HG03432 (cell line): ENCODE measurements around the gene OR8G1.
A peak's percentile ranks its signal among the peaks of the same experiment; 100 is the strongest.
"Not testable (repeated sequence)": the region's sequence is repeated elsewhere in the genome, so short reads cannot be mapped to it uniquely, and the experiment has no call there.

Source experiments
- ATAC-seq: cut with Tn5 transposase; IDR thresholded peaks from one replicate; pipeline ENCODE4 v1.9.1; 2021; ENCODE audit warnings: mild to moderate bottlenecking, moderate library complexity; ENCODE audit not compliant: unreplicated experiment

OR8G1 gene

DNA sequence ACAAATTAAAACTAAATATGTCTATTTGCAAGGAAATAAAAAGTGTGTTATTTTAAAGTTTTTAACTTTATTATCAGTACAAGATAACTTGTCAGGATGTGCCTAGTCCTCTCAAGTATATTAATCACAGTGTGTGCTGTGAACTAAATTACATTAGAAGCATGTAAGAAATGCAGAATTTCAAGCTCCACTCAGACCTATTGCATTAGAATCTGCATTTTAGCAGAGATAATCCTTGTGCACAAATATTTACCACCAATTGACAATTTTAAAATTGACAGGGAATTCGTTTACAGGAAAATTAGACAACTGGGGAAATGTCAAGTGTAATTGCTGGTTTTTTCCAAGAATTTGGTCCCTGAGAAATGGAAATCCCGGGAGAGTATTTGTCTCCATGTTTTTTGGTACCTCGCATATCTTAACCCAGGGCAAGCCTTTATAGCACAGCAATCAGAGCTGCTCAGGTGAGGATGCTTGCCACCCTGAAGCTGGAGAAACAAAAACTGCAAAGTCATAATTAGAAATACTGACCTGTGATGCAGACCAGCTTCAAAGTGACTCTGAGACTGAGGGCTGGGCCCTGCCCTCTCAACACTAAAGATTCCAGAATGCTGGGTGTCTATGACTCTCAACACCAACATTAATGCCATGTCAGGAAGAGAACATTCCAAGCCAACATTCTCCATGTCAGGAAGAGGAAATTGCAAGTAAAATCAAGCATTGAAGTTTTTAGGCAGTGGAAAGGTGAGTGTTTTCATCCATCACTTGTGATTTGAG lies at the start of gene OR8G1:
OR8G1 (plus strand) TSS at position 475 of the 777 bp plus-strand sequence. CDS start 8,581 bp downstream, outside the sequence.
- no peak for ATAC-seq

DNA sequence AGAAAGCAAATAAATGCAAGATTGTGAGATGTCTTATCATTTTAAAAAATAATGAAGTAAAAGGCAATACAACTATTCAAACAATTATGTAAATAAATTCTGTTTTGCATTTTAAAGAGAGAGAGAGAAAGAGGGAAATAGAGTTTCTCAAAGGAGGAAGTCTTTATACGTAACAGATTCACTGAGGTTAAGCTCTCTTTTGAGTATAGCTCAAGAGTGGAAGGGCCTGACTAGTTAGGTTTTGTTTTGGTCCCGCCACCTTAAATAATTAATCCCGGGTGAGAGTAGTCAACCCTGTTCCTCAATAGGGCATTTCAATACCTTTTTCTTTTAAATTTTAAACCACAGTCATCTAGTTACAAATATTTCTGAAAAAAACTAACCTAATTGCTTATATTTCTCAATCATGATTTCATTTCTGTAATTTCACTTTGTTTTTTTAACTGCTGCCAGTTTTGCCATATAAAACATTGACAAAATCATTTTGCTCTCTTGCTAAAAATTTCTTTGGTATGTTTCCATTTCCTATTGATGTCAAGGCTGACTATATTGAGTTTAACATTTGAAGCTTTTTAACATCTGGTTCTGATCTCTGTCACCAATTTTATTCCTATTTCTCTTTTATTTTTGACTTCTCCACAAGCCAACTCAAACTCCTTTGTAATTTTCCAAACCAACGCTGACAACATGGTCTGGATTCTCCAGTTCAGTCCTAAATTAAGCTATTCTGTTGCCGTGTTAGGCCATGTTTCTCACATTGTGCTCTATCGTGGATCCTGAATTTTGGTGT lies 47.5 kb upstream of the OR8G1 start:
- ATAC-seq = peak; percentile 71

- no peak for ATAC-seq
Measured at GRCh38 chr11:124194293-124195188, 46.4 kb upstream of the OR8G1 start.

GRCh38 chr11:124195189-124195734 lies 45.6 kb upstream of the OR8G1 start:
- ATAC-seq = peak; percentile 77

DNA sequence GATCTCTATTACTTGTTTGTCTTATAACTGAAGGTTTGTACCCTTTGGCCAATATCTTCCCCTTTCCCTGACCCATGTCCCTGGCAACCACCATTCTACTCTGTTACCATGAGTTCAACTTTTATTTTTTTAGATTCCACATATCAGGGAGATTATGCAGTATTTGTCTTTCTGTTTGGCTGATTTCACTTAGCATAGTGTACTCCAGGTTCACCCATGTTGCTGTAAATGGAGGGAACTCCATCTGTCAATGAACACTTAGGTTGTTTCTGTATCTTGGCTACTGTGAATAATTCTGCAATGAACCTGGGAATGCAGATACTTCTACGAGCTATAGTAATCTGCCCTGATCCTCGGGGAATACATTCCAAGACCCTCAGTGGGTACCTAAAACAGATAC lies 42.9 kb upstream of the OR8G1 start:
- ATAC-seq = no peak

DNA sequence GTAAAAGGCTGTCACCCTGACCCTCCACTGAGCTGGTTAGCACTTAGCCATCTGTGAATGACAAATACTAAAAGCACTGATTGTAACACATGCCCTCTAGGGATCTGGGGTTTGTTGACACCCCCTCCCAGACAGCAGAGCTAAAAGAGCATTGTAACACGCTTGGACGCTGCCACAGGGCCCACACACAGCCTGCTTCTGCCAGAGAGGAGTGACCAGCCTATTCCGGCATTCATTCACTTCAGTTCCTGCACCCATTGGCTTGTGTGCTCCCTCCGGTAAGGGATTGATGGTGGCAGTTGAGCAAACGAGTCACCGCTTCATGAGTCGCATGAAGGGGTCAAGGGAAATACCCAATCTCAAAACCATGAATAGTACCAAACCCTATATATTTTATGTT lies 42.0 kb upstream of the OR8G1 start:
- no peak for ATAC-seq

DNA sequence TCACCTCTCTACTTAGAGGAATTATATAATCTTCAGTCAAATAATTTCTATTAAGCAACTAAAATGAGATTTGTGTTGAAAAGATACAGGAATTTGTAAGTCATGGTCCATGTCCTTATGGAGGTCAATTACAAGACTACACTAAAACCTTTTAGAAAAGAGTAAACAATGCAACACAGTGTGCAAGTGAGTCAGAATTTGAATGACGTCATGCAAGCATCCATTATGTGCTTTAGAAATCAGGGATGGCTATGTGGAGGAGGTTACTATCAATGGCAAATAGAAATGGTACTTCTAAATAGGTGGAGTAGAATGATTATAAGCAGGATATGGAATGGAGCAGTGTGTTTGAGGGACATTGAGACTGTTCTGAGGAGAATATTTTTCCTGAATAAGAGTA lies 41.2 kb upstream of the OR8G1 start:
- no peak for ATAC-seq

DNA sequence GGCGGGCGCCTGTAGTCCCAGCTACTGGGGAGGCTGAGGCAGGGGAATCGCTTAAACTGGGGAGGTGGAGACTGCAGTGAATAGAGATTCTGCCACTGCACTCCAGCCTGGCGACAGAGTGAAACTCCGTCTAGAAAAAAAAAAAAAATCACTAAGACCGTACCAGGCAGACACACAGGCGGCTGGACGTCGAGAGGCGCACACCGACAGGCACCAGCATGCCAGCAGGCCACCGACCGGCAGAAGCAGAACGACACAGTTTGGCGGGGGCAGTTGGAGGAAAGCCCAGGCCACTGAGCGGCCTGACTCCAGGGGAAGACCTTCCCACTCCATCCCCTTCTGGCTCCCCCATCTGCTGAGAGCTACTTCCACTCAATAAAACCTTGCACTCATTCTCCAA lies 40.2 kb upstream of the OR8G1 start:
- ATAC-seq = no peak

DNA sequence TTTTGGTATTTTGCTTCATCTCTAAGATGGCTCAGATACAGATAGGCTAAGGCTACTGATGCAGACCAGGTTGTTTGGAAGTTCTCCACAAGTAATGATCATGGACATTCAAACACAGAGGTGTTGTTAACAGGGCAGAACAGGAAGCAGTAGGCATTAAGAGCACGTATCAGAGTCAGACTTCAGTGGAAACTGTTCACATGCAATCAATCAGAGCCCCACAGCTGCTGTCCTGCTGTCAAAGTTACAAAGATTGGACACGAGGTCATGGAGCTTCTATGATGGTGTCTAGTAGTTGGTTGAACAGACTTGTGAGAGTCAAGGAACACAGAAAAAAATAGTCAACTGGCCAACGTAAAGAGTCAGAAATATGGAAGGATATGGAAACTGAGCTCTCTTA lies 37.9 kb upstream of the OR8G1 start:
- ATAC-seq = no peak

- no peak for ATAC-seq
Measured at GRCh38 chr11:124204008-124204407, 36.9 kb upstream of the OR8G1 start.

- no peak for ATAC-seq
Measured at GRCh38 chr11:124207102-124207792, 33.6 kb upstream of the OR8G1 start.

- no peak for ATAC-seq
Measured at GRCh38 chr11:124209824-124210357, 31.0 kb upstream of the OR8G1 start.

DNA sequence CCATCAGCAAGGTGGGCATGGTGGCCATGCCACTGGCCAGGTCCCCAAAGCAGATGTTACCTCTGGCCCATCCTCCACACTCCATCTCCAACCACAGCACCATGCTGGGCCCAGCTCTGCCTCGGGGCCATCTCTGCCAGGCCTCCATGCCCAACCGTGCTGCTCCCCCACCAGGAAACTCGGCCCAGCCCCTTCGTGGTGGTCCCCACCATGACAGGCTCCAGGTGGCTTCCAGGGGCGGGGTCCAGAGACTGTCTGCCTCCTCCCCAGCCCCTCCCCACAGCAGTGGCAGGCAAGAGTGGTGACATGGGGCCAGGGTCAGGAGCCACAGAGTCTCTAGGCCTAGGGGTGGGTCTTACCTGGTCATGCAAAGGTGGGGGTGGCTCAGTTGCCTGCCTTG lies 30.5 kb upstream of the OR8G1 start:
- no peak for ATAC-seq

DNA sequence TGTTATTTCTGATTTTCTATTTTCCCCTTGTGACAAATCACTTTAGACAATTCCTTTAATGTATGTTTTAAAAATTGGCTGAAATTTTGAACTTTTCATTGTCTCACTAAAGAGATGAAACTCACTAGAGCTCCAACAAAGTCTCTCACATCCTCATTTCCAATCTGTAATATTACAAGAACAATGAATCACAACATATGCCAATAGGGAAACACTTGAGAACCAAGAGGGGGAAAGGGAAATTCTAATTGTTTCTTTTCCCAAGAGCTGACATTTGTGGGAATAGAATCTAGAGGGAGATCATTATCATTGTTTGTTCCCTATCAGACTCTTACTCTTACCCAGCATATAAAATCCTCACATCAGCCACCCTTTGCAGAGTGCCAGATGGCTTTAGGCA lies 29.6 kb upstream of the OR8G1 start:
- ATAC-seq = no peak

DNA sequence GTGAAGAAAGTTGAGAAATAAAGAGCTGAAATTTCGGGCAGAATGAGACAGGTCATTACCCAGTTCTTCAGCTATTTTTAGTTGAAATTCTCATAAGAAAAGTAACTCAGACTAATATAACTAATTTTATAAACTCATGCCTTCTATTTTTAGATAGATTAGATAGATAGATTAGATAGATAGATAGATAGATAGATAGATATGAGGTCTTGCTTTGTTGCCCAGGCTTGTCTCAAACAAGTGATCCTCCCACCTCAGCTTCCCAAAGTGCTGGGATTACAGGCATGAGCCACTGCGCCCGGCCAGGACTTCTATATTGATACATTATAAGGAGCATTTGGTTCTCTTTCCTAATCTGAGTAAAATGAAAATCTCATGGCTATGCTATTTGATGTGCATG lies 26.9 kb upstream of the OR8G1 start:
- ATAC-seq = no peak

GRCh38 chr11:124219126-124219525 lies 21.8 kb upstream of the OR8G1 start:
- no peak for ATAC-seq

DNA sequence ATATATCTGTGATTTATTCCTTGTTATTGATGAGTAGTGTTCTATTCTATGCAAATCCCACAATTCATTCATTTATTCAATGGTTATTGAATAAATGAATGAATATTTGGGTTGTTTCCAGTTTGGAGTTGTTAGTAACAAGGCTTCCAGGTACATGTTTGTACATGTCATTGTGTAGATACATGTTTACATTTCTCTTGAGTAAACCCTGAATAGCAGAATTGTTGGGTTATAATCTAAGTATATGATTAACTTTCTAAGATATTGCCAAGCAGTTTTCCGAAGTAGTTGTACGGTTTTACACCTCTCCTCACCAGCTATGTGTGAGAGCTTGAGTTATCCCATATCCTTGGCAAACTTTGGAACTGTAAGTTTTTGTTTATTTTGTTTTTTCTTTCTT lies 18.5 kb upstream of the OR8G1 start:
- no peak for ATAC-seq

DNA sequence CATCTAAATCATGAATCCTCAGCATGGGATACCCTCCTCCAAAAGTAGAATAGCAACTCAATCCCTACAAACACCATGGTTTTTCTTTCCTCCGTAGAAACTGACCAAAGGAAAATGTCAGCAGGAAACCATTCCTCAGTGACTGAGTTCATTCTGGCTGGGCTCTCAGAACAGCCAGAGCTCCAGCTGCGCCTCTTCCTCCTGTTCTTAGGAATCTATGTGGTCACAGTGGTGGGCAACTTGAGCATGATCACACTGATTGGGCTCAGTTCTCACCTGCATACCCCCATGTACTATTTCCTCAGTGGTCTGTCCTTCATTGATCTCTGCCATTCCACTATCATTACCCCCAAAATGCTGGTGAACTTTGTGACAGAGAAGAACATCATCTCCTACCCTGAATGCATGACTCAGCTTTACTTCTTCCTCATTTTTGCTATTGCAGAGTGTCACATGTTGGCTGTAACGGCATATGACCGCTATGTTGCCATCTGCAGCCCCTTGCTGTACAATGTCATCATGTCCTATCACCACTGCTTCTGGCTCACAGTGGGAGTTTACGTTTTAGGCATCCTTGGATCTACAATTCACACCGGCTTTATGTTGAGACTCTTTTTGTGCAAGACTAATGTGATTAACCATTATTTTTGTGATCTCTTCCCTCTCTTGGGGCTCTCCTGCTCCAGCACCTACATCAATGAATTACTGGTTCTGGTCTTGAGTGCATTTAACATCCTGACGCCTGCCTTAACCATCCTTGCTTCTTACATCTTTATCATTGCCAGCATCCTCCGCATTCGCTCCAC lies 16.1 kb upstream of the OR8G1 start:
- ATAC-seq = not testable (repeated sequence)

DNA sequence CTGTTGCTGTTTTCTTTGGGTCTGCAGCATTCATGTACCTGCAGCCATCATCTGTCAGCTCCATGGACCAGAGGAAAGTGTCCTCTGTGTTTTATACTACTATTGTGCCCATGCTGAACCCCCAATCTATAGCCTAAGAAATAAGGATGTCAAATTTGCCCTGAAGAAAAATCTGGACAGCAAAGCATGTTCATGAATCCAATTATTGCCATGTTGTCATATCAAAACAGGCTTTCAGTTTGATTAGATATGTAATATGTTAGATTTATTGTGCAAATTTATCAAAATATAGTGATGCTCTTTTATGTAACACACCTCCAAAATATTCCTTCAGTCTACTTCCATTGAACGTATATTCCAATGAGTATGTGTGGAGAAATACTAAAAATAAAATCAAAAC lies 15.4 kb upstream of the OR8G1 start:
- no peak for ATAC-seq
